Kidney tubule cell (primary cell): ENCODE data around the gene TMEM60.

Experiments used
- DNase-seq: peaks from one replicate; pipeline ENCODE4 v3.0.0-alpha.2; 2018; ENCODE audit warnings: low spot score

TMEM60 gene

DNA sequence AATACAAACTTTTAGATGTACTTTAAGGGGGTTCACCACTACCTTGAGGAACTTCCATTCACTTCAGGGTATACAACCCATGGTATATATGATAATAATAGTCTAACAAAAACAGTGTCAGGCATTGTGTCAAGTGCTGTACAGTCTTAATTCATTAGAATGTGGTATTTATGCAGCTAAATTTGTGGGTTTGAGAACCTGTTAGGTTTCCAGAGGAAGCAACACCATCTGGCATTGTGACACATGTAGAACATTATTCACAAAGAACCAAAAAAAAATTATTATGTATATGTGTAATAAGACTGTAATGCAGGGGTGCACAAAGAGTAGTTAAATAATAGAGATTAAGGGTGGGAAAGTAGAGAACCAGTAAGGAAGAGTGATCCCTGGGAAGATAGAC, 26.3 kb downstream of the TMEM60 start:
- no peak for DNase-seq

DNA sequence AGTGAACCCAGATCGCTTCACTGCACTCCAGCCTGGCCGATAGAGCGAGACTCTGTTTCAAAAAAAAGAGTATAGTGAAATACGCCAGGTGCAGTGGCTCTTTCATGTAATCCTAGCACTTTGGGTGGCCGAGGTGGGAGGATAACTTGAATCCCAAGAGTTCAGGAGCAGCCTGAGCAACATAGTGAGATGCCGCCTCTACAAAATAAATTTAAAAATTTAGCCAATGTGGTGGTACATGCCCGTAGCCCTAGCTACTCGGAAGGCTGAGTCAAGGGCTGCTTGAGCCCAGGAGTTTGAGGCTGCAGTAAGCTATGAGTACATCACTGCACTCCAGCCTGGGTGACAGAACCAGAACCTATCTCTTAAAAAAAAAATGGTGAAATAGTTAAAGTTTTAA, 27.9 kb downstream of the TMEM60 start:
- no peak for DNase-seq

DNA sequence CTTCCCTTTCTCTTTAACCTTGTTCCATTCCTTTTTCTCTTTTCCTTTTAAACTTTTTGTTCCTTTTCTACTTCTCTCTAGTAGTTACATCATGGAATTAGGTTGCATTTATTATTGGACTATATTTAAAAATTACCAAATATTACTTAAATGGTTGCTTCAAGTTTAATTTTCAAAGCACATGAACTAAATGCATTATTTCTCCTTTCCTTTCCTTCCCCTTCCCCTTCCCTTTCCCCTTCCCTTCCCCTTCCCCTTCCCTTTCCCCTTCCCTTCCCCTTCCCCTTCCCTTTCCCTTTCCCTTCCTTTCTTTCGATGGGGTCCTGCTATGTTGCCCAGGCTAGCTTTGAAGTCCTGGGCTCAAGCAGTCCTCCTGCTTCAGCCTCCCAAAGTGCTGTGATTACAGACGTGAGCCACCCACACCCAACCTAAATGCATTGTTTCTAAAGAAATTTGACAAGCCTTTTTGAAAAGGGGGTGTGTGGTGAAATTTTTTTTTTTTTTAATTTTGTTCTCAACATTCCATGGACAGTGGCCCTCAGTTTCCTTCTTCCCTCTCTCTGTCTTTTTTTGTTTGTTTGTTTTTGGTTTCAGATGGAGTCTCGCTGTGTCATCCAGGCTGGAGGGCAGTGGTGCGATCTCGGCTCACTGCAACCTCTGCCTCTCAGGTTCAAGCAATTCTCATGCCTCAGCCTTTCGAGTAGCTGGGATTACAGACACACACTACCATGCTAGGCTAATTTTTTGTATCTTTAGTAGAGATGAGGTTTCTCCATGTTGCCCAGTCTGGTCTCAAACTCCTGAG, 31.2 kb downstream of the TMEM60 start:
- no peak for DNase-seq

DNA sequence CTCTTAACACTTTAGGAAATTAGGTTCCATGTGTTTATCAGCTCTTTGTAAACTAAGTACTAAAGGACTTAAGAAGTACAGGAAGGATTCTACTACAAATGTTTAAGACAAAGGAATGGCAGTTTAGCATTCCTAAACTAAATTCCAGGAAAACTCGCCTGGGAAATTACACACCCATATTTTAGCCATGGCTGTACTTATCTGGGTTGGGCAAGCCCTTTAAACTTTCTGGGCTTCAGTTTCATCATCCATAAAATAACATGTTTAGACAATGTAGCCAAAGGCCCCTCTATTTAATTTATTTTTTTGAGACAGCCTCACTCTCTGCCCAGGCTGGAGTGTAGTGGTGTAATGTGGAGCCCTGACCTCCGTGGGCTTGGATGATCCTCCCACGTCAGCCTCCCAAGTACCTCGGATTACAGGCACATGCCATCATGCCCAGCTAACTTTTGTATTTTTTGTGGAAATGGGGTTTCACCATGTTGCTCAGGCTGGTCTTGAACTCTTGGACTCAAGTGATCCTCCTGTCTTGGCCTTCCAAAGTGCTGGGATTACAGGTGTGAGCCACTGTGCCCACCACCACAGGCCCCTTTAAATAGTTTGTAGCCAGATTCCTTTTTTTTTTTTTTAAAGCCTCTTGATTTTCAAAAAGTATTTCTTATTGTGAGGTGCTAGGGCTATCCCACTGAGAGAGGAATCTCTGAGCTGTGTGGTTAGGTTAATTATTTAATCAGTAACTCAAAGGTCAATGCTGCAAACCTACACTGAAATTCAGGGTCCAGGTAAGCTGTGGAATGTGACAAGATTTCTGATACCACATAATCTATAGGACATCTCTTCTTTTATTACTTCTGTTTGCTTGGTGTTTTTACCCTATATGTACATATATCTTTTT, 32.1 kb downstream of the TMEM60 start:
- DNase-seq = peak; percentile 63

- no peak for DNase-seq
Measured at GRCh38 chr7:77765481-77765880, 32.8 kb downstream of the TMEM60 start.

- peak; percentile 34 for DNase-seq
Measured at GRCh38 chr7:77760809-77761453, 37.3 kb downstream of the TMEM60 start.

GRCh38 chr7:77759294-77759889, 38.8 kb downstream of the TMEM60 start:
- peak; percentile 70 for DNase-seq

GRCh38 chr7:77757589-77757988, 40.6 kb downstream of the TMEM60 start:
- DNase-seq = no peak

DNA sequence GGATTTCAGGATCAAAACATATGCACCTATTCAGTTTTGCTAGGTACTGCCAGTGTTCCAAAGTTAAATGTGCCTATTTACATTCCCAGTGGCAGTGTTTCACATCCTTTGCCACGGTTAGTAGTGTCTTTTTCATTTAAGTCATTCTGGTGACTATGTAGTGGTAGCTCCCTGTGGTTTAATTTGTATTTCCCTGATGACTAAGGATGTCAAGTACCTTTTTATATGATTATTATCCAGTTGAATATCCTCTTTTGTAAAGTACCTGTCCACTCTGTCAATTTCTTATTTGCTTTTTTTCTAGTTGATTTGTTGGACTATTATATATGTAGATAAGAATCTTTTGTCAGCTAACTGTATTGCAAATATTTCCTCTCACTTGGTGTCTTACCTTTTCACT, 45.1 kb downstream of the TMEM60 start:
- DNase-seq = no peak

GRCh38 chr7:77752016-77752415, 46.2 kb downstream of the TMEM60 start:
- no peak for DNase-seq

DNA sequence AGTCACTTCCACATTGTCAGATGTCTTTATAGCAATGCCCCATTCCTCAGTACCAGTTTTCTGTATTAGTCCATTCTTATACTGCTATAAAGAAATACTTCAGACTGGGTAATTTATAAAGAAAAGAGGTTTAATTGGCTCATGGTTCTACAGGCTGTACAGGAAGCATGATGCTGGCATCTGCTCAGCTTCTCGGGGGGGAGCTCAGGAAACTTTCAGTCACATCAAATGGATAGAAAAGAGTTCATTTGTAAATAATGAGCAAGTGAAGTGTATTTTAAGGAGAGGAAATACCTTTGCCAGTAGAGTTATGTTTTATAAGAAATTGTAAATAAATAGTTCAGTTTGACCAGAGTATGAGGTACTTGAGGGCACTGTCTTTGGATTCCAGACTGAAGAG, 50.5 kb downstream of the TMEM60 start:
- no peak for DNase-seq

DNA sequence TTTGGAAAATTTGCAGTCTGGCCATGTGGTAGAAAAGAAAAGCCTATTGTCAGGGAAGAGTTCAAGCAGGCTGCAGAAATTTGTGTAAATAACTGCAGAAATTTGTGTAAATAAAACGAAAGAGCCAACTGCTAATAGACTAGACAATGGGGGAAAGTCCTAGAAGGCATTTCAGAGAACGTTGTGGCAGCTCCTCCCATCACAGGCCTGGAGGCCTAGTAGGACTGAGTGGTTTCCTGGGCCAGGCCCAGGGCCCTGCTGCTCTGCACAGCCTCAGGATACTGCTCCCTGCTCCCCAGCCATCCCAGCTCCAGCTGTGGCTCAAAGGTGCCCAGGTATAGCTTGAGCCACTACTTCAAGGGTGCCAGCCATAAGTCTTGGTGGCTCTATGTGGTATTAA, 51.1 kb downstream of the TMEM60 start:
- no peak for DNase-seq

GRCh38 chr7:77746824-77747165, 51.4 kb downstream of the TMEM60 start:
- DNase-seq = no peak

- no peak for DNase-seq
Measured at GRCh38 chr7:77746164-77746823, 51.9 kb downstream of the TMEM60 start.

DNA sequence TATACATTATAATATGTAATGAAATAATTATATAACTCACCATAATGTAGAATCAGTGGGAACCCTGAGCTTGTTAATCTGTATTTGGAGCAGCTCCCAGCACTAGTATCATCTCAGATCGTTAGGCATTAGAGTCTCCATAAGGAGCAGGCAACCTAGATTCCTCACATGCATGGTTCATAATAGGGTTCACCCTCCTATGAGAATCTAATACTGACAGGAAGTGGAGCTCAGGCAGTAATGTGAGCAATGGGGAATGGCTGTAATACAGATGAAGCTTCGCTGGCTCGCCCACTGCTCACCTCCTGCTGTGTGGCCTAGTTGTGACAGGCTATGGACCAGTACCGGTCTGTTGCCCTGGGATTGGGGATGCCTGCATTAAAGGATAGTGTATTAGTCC, 52.5 kb downstream of the TMEM60 start:
- no peak for DNase-seq
